ENCODE measurements around the gene OR1L8.
A peak's percentile ranks its signal among the peaks of the same experiment; 100 is the strongest.
"Not testable (repeated sequence)": the region's sequence is repeated elsewhere in the genome, so short reads cannot be mapped to it uniquely, and the experiment has no call there.

The OR1L8 gene, protein sequence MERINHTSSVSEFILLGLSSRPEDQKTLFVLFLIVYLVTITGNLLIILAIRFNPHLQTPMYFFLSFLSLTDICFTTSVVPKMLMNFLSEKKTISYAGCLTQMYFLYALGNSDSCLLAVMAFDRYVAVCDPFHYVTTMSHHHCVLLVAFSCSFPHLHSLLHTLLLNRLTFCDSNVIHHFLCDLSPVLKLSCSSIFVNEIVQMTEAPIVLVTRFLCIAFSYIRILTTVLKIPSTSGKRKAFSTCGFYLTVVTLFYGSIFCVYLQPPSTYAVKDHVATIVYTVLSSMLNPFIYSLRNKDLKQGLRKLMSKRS

DNA sequence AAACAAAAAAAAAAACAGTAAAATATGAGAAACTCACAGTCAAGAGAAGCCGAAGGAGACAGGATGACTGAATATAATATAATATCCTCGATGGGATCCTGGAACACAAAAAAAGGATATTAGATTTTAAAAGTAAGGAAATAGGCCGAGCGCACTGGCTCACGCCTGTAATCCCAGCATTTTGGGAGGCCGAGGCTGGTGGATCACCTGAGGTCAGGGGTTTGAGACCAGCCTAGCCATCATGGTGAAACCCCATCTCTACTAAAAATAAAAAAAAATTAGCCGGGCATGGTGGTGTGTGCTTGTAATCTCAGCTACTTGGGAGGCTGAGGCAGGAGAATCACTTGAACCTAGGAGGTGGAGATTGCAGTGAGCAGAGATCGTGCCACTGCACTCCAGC, at the start of gene OR1L8:
Gene OR1L8, minus strand, starts transcription at position 101 of the 400 bp plus-strand sequence. CDS start 14,907 bp downstream, outside the sequence.
- DNase-seq (ENCODE audit: low read depth in 2 of 2), result not testable (repeated sequence)

DNA sequence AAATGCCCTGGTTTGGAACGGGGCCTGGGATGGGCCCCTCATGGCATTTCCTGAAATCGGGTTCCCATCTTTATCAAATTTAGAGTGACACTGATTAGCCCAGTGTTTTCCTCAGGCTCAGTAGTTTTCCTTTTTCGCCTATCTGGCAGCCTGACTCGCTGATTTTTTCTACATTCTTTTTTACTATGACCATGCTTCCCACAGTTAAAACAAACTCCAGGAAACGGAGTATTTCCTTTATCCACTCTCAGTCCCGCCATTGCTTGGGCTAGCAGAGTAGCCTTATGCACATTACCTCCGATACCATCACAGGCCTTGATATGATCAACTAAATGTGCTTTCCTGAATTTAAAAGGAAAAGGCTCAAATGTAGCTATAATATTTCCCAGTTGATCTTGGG, 36.8 kb upstream of the OR1L8 start:
- DNase-seq (ENCODE audit: low read depth in 2 of 2), result no peak

DNA sequence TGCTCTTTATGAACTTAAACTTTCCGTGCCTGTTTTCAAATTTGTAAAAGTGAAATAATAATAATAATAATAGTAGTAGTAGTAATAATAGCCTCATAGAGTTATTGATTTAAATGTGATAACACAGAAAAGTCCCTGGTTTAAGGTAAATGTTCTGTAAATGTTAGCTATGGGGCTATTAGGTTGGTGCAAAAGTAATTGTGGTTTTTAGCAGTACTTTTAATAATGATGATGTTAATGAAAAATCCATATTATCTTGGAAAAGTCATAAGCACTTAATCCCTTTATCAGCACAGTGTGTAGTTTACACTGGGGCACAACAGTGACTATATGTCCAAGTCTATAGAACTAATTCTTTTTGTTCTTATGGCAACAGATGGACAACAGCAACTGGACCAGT, 31.2 kb upstream of the OR1L8 start, which contains the start of gene OR1Q1:
Gene OR1Q1, plus strand, starts transcription at position 377 of the 400 bp plus-strand sequence. Its CDS starts 0 bp downstream, at position 377.
- no peak for DNase-seq (ENCODE audit: low read depth in 2 of 2)

DNA sequence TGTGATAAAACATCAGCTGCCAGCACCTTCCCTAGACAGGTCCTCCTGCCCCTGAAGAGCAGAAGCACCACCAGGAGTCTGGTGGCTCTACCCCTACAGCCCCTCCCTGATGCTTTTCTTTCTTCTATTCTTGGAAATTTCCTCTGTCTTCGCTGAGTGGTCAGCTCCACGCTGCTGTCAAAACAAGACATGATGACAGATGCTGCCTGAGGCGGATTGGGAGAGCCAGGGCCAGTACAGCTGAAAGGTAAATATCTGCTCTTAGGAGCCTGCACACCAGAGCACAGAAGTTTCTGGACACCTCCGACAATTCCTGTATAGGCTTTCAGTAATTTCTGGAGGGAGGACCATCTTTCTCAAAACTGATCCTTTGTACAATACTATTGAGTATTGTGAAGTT, 26.6 kb upstream of the OR1L8 start:
- DNase-seq (ENCODE audit: low read depth in 2 of 2), result no peak

DNA sequence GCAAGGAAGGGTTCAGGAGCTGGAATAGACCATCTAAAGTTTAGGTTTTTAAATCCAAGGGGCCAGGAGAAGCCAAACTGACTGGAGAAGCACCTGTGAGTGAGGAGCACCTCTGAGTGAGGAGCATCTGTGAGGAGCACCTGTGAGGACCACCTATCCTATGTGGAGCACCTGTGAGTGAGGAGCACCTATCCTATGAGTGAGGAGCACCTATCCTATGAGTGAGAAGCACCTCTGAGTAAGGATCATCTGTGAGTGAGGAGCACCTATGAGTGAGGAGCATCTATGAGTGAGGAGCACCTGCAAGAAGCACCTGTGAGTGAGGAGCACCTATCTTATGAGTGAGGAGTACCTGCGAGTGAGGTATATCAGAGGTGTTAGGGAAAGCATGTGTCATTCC, 23.4 kb upstream of the OR1L8 start:
- DNase-seq (ENCODE audit: low read depth in 2 of 2), result no peak

DNA sequence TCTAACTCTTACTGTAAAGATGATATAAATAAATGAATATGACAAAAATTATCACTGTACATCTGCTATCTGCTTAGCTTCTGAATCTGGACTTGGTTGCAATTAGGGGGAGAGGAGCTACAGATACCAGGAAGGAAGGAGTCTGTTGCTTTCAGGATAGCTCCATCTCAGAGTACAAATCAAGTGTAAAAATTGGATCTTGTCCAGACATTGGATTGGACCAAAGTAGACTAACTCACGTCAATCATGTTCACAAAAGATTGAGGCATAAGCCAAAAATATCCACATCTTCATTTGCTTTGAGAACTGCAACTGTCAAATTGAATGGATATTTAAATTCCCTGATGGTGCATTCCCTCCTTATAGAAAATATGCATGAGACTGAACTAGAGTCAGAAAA, 22.5 kb upstream of the OR1L8 start:
- DNase-seq (ENCODE audit: low read depth in 2 of 2), result no peak

DNA sequence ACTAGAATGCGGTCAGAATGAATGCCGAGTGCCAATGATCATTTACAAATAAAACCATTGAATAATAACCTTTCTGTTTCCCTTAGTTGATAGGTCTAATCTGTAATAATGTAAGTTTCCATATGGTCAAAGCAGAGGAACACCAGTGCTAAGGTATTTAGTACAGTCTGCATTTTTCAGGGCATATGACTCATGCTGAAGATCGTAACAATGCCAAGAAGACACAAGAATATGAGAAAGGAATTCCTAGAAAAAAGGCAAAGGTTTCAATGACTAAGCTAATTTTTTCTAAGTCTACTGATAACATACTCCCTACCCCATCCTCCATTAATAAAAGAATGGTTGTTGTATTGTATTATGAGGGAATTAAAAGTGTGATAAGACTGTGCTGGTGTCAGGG, 2.8 kb downstream of the OR1L8 start:
- DNase-seq (ENCODE audit: low read depth in 2 of 2), result no peak

DNA sequence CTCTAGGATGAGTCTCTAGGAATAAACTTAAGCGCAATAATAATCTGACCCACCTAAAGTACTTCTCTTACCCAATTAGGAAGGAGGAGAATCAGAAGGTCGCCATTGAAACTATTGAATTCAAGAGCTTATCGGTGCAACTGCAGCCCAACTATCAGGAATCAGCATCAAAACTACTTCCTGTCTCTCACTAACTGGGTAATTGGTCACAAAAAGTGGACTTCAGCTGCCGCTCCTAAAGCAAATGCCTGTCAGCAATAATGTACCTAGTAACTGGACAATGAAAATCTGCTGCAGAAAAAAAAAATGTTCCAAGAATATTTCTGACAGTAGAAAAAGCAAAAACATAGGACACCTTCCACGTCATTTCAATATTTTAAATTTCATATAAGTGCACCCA, 3.3 kb downstream of the OR1L8 start:
- DNase-seq (ENCODE audit: low read depth in 2 of 2), result no peak

DNA sequence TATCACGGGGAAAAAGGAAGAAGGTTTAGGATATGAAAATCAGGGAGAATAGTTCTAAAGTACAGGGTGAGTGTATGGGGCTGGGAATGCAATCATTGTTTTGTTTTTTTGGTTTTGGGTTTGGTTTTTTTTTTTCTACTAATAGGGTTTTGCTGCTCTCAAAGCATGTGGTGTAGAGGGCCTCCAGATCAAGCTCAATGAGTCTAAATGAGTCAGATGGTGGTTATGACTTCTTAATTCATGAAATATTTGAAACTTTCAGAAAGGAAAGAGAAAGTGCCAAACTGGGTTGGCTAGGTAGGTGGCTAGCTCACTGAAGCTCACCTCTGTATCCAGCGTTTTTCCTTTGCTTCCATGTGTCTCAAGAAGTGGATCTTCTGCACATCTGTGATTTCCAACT, 10.7 kb downstream of the OR1L8 start:
- DNase-seq (ENCODE audit: low read depth in 2 of 2), result no peak

DNA sequence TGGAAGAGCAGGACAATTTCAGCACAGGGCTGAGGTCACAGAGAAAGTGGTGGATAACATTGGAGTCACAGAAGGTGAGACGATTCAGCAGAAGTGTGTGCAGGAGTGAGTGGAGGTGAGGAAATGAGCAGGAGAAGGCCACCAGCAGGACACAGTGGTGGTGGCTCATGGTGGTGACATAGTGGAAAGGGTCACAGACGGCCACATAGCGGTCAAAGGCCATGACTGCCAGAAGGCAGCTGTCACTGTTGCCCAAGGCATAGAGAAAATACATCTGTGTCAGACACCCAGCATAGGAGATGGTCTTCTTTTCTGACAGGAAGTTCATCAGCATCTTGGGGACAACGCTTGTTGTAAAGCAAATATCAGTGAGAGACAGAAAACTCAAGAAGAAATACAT, 15.3 kb downstream of the OR1L8 start:
- DNase-seq (ENCODE audit: low read depth in 2 of 2), result no peak

DNA sequence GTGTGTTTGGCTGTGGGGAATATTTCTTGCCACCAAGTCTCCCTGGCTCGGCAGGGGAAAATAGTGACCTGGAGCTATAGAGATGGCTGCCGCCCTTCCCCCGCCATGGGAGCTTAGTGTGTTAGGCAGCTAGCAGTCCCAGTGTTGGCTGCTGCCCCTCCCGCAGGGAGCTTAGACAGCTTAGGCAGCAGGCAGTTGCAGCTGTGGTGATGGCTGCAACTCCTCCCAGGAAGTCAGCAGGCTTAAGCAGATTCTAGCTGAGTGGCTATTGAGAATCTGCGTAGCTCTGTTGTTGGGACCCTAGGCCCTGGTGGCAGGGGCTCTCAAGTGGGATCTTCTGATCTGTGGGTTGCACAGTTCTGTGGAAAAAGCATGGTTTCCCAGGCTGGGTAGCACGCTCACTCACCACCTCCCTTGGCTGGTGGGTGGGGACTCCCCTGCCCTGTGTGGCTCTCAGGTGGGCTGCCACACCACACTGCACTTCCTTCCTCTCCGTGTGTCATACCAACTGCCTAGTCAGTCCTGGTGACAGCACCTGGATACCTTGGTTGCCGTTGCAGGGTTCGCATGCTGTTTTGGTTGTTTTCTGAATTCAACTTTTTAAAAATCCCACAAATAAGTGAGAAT, 20.9 kb downstream of the OR1L8 start:
- DNase-seq (ENCODE audit: low read depth in 2 of 2), result peak; percentile 4 to 26

DNA sequence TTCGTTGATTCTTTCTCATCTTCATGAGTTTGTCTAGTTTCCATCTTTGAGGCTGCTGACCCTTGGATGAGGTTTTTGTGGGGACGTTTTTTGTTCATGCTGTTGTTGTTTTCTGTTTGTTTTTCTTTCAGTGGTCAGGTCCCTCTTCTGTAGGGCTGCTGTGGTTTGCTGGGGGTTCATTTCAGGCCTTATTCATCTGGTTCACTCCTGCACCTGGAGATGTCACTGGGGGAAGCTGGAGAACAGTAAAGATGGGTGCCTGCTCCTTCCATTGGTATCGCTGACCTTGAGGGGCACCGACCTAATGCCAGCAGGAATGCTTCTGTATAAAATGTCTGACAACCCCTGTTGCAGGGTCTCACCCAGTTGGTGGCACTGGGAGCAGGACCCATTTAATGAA, 21.7 kb downstream of the OR1L8 start:
- DNase-seq (ENCODE audit: low read depth in 2 of 2), result no peak

DNA sequence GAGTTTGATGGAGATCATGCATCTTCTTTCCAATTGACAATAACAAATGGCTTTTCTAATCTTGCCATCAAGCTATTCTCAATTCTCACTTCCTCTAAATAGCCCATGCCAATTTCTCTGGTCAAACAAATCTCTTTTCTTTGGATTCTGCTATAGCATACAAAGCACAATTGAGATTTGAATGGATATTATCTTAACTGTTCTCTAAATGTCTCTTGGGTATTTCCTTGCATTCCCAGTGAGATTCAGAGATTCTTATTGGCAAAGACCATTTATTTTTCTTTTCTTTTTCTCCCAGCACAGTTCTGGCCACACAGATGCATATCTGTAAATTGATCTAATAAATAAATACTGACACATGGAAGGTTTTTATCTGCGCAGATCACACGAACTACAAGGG, 30.4 kb downstream of the OR1L8 start, which contains the start of gene OR1N2:
Gene OR1N2, plus strand, starts transcription at position 301 of the 400 bp plus-strand sequence. CDS start 100 bp downstream, outside the sequence.
- DNase-seq (ENCODE audit: low read depth in 2 of 2), result no peak

DNA sequence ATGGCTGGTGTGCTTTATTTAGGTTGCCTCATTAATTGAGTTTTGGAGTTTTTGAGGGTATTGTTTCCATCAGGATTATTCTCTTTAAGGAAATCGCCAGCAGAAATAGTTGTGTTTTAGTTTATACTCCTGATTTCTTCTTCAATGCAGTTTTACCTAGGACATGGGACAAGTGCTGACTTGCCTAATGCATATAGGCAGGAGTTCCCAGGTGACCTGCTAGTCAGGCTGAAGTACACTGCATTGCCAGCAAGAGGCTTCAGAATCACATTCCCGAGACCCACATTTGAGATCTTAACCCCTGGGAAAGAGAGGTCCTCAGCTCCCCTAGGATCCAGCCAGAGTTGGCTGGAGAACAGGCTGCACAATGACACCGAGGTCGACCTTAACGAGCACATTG, 31.8 kb downstream of the OR1L8 start:
- no peak for DNase-seq (ENCODE audit: low read depth in 2 of 2)

DNA sequence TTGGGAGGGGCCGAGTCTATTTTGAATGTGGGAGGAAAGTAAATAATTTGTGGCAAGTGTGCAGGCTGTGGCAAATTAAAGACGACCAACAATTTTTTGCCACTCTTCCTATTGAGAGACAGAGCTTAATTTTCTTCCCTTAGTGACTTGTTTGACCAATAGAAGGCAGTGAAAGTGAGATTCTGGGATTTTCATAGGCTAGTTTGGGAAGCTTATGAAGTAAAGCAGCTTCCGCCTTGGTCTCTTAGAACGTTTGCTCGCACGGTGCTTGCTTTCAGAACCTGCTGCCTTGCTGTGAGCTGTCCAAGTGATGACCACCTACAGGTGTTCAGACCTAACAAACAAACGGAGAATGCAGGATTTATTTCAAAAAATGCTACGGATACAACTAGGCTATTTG, 37.0 kb downstream of the OR1L8 start:
- DNase-seq (ENCODE audit: low read depth in 2 of 2), result no peak

DNA sequence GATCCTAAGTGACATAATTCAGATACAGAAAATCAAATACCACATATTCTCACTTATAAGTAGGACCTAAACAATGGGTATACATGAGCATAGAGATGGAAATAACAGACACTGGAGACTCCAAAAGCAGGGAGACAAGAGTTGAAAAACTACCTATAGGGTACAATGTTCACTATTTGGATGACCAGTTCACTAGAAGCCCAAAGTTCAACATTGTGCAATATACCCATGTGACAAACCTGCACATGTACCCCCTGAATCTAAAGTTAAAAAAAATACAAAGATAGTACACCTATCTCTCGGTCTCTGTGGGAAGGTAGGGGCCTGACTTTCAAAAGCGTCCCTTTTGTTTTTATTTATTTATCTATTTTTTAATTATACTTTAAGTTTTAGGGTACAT, 44.4 kb downstream of the OR1L8 start:
- no peak for DNase-seq (ENCODE audit: low read depth in 2 of 2)

DNA sequence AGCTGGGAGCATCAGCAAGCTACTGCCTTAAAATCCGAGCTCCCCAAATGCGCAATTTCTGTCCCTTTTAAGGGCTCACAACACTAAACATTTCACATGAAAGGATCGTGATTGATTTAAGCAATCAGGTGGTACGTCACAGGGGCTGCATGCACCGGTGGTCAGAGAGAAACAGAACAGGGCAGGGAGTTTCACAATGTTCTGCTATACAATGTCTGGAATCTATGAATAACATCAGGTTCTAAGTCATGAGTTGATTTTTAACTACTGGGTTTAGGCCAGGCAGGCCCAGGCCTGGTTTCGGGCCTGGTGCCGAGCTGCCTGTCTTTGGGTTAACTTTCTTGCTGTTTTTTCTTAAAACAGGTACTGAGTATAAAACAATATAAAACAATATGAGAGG, 46.1 kb downstream of the OR1L8 start:
- DNase-seq (ENCODE audit: low read depth in 2 of 2), result not testable (repeated sequence)

DNA sequence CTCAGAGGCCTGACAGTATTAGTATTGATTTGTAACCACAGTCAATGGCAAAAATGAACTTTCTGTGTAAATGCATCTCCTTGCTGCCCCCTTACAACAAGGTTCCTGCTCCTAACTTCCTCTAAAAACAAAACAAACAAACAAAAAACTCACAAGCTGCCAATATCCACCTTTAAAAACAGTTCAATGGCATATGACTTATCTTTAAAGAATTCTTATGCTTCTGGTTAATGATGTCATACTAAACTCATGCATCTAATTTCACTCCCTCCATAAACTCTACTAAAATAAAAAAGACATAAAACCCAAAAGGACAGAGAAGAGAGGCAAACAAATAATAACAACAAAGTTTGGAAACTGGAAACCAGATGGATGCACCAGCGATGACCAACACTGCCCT, 47.0 kb downstream of the OR1L8 start:
- no peak for DNase-seq (ENCODE audit: low read depth in 2 of 2)

DNA sequence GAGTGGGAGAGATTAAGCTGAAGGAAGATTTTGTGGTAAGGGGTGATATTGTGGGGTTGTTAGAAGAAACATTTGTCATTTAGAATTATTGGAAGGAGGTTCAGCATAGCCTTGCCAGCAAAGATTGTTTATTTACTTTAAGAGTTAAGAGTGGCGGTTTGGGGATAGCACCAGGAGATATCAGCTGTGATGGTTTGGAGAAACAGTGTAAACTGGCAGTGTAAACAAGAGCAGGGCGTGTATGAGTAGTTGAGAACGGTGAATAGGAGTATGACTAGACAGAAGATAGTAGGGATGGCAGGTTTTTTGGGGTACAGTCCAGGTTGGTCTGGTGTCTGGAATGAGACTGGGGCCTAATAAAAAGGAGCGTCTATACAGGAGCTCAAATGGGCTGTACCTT, 52.0 kb downstream of the OR1L8 start:
- DNase-seq (ENCODE audit: low read depth in 2 of 2), result not testable (repeated sequence)

DNA sequence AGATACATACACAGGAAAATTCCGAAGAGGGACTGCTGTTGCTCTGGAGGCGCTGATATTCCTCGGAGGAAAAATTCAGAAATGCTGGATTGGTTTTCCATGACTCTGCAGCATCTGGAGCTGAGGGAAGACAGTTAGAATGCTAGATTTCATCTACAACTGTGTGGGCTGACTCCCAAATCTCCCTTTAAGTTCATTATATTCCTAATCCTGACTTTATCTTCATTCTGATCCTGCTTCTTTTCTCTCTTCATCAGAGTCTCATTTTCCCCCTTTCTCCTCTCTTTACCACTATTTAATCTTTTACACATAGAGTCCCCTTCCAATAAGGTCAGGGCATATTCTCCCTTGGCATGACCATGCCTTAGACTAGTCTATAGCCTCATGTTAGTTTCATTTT, 56.0 kb downstream of the OR1L8 start, which contains the start of gene OR1N1:
Gene OR1N1, minus strand, starts transcription at position 101 of the 400 bp plus-strand sequence. Its CDS starts 0 bp downstream, at position 101.
- DNase-seq (ENCODE audit: low read depth in 2 of 2), result no peak

DNA sequence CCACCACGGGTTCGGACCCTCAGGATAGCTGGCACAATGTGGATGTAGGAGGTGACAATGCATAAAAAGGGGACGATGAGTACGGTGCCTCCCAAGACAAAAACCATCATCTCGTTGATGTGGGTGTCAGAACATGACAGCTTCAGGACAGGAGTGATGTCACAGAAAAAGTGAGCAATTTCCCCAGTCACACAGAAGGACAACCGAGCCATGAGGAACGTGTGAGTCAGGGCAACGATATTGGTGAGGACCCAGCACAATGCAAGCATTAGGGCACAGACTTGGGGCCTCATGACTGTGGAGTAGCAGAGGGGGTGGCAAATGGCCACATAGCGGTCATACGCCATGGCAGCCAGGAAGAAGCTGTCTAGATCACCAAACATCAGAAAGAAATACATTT, 56.6 kb downstream of the OR1L8 start:
- DNase-seq (ENCODE audit: low read depth in 2 of 2), result no peak

DNA sequence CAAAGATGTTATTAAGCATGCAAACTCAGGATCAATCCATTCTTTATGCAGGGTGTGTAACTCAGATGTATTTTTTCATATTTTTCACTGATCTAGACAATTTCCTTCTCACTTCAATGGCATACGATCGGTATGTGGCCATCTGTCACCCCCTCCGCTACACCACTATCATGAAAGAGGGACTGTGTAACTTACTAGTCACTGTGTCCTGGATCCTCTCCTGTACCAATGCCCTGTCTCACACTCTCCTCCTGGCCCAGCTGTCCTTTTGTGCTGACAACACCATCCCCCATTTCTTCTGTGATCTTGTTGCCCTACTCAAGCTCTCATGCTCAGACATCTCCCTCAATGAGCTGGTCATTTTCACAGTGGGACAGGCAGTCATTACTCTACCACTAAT, 63.8 kb downstream of the OR1L8 start:
- DNase-seq (ENCODE audit: low read depth in 2 of 2), result no peak

DNA sequence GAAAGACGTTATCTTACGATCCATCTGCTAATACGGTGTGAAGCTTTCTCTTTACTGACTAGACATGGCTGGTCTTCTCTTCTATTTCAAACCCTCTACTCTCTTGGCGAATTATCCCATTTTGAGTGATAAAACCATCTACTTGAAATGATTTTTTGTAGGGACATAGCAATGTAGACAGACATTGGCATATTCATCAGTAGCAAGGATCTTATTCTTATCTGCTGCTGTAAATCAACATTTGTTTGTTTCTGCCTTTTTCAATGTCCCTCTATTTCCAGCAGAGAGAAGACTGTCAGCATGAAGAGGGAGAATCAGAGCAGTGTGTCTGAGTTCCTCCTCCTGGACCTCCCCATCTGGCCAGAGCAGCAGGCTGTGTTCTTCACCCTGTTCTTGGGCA, 64.3 kb downstream of the OR1L8 start, which contains the start of gene OR1J4:
Gene OR1J4, plus strand, starts transcription at position 301 of the 400 bp plus-strand sequence. Its CDS starts 0 bp downstream, at position 301.
- no peak for DNase-seq (ENCODE audit: low read depth in 2 of 2)

All from stimulated activated CD8-positive, alpha-beta memory T cell treated with anti-CD3 and anti-CD28 coated beads, Interleukin-15, amount 100 ng/mL, for 4 hours (primary cell).